HuH-7 (cell line): ENCODE measurements around the gene LAMP1.
"Not testable (repeated sequence)": the region's sequence is repeated elsewhere in the genome, so short reads cannot be mapped to it uniquely, and the experiment has no call there.

Experiments used
- DNase-seq: peaks from one replicate; pipeline ENCODE4 v3.0.0; 2011; ENCODE audit warnings: low spot score

LAMP1 gene, protein sequence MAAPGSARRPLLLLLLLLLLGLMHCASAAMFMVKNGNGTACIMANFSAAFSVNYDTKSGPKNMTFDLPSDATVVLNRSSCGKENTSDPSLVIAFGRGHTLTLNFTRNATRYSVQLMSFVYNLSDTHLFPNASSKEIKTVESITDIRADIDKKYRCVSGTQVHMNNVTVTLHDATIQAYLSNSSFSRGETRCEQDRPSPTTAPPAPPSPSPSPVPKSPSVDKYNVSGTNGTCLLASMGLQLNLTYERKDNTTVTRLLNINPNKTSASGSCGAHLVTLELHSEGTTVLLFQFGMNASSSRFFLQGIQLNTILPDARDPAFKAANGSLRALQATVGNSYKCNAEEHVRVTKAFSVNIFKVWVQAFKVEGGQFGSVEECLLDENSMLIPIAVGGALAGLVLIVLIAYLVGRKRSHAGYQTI

DNA sequence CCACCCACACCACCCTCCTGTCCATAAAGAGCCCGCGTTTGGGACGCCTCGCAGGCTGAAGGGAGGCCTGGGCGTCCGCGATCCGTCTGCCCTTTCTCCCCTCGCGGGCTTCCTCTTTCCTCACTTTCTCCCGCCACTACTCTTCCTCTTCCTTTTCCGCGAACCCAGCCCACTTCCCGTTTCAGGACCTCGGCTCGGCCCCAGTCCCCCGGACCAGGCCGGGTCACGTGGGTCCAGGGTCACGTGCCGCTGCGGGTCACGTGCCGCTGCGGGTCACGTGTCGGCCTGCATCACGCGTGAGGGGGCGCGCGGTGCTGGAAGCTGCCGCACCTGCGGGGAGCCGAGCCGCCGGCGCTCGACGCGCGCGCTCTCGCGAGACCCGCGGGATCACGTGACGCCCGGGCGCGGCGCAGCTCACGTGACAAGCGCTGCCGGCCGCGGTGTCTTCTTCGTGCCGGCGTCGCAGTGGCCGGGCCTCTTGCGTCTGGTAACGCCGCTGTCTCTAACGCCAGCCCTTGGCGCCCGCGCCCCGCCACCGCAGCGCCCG is at the start of gene LAMP1:
LAMP1 (plus strand) TSS at position 417 of the 547 bp plus-strand sequence. CDS start 196 bp downstream, outside the sequence.
- DNase-seq: peak; percentile 98

DNA sequence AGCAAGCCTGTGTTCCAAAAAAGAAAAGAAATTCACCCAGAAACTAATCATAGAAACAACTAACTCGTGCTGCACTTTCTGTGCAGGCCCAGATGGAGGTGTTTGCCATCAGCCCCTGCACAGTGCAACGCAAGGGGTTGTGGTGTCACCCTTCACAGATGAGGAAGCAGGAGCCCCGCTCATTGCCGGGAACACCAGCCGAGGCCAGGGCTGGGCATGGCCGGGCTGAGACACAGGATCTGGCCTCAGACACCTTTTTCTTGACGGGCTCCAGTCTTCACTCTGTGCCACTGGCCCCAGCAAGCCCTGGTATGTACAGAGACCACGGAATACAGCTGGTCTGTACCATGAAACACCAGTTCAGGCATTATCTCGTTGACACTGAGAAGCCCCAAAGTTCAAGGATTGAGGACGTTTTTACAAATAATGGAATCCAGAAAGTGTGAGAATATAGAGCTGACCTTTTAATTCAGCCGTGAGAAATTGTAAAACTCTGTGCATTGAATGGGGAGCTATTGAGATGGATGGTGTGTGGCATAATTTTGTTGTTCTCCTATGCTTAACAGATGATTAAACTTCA is 44.4 kb upstream of the LAMP1 start:
- no peak for DNase-seq

DNA sequence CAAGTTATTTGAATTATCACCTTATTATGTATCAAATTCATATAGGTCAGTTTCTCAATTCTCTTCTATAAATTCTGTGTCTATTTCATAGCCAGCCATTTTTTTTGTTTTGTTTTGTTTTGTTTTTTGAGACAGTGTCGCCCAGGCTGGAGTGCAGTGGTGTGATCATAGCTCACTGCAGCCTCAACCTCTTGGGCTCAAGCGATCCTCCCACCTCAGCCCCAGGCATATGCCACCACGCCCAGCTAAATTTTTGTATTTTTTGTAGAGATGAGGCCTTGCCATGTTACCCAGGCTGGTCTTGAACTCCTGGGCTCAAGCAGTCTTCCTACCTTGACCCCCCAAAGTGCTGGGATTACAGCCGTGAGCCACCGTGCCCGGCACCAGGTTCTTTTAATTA is 39.1 kb upstream of the LAMP1 start:
- not testable (repeated sequence) for DNase-seq

DNA sequence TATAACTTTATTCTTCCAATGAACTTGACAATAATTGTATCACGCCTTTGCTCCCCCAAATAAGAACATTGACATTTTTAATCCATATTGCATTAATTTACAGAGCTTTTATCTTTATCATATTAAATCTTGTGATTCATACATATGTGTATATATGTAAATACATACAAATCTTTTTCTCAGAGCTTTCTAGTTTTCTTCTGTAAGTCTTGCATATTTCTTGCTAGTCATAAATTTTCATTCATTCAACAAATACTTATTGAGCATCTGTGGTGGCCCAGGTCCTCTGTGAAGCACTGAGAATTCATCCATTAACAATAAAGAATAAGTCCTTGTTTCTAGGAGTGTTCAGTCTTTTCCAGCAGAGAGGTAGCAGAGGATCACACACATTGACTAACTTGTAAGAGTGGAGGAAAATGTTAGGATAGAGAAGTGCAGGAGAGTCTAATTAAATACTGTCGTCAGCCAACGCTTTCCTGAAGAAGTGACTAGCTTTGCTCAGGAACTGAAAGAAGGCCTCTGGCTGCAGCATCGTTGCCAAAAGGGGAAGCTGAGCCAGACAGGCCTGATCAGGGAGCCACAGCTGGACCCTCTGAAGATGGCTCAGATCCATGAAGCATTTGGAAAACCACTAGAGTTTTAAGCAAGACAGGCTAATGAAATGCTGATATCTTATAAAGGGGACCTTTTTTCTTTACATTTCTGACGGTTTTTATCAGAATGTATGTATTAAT is 38.6 kb upstream of the LAMP1 start:
- DNase-seq: no peak

DNA sequence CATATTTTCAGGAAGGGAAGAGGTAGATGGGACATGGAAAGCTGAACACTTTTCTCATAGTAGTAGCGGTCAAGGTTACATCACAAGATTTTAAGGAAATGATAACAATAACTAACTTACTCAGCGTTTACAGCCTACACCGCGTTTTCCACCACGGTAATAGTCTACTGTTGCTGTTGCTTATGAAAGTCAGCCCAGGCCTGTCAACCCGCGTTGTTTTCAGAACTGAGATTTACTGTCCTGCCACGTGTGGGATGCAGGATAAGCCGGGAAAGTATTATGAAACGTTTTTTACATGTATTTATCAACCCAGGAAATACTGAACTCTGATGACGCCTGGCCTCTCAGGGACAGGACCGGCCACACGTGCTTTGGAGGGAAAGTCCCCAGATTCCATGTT is 36.0 kb upstream of the LAMP1 start:
- no peak for DNase-seq

DNA sequence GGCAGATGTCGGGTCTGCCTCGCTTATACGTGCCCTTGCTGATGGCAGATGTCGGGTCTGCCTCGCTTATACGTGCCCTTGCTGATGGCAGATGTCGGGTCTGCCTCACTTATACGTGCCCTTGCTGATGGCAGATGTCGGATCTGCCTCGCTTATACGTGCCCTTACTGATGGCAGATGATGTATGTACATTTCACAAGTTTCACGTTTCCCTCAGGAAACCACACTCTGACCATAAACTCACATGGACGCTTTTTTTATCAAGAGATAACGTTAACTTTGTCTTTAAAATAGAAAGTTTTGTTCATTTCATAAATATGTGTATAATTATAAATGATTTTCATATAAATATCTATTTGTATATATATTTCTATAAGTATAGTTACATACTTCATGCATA is 34.0 kb upstream of the LAMP1 start:
- not testable (repeated sequence) for DNase-seq

DNA sequence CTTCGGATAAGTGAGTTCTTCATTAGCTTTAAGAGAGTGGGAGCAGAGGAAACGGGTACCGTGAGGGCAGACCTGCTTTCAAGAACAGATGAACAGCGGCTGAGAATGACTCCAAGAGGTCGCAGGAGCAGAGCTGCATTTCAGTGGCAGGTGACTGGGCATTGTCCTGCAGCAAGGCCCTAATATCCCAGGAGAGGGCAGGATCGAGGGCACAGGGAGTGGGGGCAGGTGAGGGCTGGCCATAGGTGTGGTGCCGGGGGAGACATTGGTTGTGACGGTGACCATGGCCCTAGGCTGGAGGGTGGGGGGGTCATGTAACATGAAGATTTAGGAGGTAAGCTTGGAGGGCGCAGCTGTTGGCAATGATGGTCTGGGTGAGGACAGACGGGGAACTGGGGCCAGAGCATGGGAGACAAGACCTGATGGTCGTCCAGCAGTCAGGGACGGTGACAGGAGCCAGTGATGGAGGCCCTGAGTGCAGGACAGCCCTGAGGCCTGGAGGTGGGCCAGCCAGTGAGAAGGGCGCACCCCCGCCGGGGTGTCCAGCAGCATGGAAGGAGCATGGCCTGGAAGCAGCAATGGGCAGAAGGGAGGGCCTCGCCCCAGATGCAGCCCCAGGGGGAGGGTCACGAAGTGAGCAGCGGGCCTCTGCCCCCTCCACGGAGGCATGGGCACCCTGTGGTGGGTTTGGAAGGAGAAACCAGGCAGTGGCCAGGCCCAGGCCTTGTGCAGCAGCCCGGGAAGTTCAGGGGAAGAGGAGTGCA is 29.2 kb upstream of the LAMP1 start:
- DNase-seq: no peak

DNA sequence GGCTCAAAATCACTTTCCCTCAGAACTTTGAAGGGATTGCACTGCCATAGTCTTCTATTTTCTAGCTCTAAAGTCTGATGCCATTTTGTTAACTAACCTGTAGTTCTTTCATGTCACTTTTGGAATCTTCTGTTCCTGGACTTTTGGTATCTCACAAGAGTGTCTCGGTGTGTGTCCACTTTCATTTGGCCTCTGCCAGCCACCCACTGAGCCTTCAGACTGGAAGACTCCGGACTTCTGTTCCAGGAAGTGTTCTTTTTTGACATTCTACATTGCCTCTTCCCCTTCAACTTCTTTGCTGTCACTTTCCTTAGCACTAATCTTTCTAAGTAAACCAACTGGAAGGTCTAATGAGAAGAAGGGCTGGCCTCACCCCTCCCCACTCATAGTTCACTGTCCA is 25.0 kb upstream of the LAMP1 start:
- DNase-seq: no peak

DNA sequence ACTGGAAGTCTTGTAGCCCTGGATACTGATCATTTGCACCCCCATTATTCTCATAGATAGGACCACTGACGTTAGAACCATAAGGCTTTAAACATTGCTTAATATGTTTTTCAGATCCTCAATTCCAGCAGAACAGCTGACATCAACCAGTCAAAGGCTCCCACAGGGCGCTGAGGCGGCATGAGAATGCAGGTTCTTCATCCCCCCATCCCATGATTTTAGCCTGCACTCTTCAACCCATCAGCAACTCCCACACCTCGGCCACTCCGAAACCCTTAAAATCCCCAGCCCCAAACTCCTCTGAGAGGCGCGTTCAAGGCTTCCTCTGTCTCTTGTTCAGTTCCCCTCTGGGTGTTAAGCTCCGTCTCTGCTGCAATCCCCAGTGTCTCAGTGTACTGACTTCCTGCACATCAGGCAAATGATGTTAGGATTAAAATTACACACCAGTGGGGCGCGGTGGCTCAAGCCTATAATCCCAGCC is 24.3 kb upstream of the LAMP1 start:
- no peak for DNase-seq

DNA sequence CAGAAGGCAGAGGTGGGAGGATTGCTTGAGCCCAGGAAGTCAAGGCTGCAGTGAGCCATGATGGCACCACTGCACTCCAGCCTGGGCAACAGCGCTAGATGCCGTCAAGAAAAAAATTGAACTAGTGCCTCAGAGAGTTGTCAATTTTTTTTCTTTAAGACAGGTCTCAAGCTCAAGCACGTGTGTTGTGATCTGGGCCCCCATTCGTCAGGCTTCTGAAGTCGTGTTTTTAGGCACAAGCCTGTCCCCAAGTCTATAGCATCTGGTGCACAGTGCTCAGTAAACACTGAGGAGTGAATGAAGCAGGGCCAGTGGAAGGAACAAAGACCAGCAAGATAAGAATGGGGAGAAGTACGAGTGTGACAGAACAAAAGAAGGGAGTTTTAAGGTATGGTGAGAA is 23.7 kb upstream of the LAMP1 start:
- DNase-seq: no peak

DNA sequence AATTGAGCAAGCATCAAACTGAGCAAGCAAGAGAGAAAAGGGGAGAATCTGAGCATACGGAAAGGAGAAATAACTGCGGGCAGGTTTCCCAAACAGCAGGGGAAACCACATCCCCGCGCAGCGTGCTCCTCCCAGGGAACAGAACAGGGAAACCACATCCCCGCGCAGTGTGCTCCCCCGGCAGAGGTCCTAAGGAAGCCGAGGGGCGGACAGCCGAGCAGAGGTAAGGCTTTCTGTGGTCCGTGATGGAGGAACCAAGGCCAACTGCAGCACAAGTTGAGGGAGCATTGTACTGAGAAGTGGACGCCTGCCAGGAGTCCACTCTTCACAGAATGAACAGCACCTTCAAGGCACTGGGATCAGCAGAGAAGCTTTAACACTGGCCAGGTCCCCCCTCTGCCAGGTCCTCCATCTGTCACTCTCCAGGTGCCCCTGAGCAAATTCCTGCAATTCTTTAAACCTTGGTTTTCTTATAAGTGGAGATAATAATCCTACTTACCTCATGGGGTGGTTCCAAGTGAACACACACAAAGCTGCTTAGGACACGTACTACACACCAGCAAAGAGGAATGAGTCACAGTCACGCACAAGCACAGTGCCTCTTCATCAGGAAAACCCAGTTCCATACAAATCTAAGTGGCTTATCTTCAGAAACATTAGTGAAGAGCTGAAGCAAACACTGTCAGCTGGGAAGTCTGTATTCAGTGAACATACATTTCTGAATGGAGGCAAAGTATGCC is 23.0 kb upstream of the LAMP1 start:
- no peak for DNase-seq

DNA sequence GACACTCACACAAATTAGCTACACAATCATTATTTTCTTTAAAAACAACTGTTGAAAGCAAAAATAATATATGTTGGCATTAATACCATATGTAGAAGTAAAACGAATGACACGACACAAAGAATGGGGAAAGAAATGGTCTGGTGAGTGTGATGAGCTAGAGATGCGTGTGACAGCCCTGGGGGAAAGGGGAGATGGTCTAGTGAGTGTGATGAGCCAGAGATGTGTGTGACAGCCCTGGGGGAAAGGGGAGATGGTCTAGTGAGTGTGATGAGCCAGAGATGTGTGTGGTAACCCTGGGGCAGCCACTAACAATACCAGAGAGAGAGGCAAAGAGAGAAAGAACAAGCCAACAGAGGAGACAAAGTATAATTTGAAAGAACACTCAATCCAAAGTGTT is 22.3 kb upstream of the LAMP1 start:
- DNase-seq: no peak

DNA sequence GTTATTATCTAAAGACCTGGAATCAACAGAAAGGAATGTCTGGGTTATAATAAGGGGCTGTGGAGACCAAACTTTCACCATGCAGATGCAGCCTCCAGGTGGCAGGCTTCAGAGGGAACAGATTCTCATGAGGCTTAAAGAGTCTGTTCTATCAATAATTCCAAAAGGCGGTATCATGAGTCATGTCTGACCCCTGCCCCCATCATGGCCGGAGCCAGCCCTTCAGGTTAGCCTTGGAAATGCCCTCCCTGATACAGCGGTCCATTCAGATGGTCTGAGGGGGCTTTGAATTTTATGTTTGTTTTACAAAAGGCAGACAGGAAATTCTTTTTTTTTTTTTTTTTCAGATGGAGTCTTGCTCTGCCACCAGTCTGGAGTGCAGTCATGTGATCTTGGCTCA is 21.7 kb upstream of the LAMP1 start:
- peak; percentile 52 for DNase-seq

DNA sequence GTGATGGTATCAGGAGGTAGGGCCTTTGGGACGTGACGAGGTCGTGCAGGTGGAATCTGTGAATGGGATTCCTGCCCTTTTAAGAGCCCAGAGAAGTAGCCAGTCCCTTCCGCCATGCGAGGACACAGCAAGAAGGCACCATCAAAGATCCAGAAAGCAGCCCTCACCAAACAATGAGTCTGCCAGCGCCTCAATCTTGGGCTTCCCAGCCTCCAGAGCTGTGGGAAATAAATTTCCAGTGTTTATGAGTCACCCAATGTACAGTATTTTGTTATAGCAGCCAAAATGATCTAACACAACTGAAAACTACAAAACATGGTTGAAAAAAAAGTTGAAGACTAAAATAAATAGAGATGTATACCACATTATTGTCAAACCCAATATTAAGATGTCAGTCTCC is 16.9 kb upstream of the LAMP1 start:
- no peak for DNase-seq

DNA sequence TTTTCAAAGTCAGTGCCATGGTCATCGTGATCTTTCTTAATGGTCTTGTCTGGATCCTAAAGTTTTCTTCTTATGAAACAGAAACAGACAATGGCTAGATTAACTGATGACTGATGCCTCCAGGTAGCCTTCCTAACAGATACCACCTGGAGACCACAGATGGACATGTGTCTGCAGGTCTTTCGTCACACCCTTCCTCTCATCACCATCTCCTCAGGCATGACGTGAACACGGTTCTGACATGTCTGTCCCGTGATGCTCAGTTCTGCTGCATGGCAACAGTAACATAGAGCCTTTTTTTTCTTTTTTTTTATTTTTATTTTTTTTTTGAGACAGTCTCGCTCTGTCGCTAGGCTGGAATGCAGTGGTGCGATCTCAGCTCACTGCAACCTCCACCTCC is 13.1 kb upstream of the LAMP1 start:
- DNase-seq: no peak

DNA sequence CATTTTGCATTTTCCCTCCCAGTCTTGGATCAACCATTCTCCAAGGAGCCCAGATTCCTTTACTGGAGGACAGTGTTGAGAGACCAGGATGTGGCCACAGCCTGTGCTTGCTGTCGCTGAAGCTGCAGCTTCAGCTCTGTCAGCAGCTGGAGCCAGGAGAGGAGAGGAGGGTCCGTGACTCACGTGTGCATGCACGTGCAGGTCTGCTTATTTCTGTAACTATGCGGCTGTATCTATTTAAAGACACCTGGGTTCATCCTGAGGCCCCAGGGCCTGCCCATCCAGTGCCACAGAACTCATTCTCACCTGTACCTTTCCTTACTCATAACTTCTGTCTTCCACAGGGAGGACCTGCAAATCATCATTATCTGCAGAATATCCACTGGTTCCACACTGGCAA is 8.2 kb upstream of the LAMP1 start:
- no peak for DNase-seq

DNA sequence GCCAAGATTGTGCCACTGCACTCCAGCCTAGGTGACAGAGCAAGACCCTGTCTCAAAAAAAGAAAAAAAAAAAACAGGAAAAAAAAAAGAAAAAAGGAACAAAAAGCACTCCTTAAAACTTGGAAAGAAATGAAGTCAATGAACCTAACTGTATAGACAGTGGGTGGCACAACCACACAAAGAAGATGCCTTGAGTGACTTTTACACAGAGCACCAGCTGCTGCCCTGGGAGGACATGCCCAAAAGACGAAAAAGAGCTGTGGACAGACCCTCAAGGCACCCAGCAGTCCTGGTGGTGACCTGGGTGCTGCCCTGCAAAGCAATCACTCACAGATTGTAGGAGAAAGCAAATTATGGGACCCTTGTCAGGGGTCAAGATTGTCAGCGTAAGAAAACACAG is 5.9 kb upstream of the LAMP1 start:
- DNase-seq: no peak

DNA sequence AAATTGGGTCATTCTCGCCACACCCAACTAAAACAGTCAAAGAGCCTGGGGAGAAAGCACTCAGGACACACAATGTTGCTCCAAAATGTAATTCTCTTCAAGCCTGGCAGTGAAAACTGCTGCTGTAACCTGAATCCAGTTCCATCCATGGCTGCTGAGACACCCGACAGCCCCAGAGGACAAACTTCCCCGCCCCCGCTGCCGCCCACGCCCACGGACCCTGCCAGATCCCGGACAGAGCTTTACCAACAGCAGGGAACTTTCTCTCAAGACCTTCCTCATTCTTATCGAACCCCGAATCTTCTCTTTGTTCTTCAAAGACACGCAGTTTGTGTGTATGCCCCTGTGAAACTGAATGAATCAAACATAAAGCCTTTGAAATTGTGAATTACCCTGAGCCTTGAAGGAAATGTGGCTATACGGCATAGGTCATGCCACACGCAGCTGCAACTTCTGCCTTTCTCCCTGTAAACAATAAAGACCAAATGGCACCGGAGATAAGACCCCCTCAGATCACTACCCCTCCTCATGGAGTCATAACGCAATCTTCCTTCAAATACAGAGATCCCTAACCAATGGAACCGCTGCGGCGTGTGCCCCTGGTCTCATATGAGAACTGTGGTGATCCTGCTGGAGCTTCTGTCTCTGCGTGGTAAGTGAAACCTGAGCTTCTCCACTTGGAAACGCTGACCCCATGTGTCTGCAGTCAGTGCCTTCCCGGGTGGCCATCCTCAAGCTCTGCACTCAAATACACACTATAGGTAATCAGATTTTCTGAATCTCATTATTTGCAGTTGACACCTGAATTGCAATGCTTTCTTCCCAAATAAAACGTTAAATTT is 4.8 kb upstream of the LAMP1 start:
- DNase-seq: peak; percentile 52

DNA sequence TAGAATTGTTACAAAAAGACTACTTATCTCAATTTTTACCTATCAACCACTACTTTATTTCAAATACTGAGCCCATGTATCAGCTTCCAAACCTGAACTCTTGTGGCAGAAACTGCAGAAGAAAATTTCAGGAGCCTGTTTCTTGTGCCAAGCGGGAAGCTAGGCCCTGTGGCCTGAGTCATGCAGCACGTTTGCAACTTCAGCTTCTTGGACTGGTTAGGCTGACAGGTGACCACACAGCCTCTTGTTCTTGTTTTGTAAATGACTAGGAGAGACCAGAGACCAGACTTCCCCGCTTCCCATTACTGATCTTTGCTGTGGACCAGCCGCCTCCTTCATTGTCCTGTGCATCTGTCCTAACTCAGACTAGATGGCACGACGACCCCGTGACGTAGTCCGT is 3.4 kb upstream of the LAMP1 start:
- DNase-seq: no peak

DNA sequence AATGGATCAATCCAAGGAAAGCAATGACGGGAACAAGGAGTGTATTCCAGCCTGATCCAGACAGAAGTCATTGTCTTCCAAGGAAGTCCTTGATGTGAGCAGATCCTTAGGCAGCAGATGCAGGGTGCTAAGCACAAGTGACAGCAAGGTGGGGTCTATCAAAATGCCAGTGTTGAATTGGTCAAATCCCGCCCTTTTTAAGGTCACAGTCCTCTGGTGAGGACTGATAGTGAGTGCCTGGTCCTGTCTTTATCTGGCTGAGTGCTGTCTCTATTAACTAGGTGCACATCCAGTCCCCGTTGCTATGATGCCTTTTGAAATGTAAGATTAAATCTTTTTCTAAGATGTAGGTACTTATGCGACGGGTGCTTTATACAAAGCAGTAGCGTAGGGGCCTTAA is 1.3 kb upstream of the LAMP1 start:
- no peak for DNase-seq
